GM12801 (cell line): ENCODE measurements around the gene ABHD12B.

Experiments
- CTCF ChIP-seq: IDR thresholded peaks from one replicate; pipeline ENCODE4 v1.5.1; 2011; ENCODE audit warnings: control low read depth; ENCODE audit not compliant: insufficient read length; ENCODE audit errors: extremely low read depth

Gene ABHD12B

GRCh38 chr14:50871914-50872732 lies at the start of gene ABHD12B:
Gene ABHD12B (plus strand): TSS chr14:50872053. CDS start chr14:50872175, 122 bp downstream.
- TF ChIP-seq CTCF = no peak

- TF ChIP-seq CTCF = no peak
Observed at GRCh38 chr14:50822501-50823042, 49.3 kb upstream of the ABHD12B start.

GRCh38 chr14:50823051-50823761 lies 48.6 kb upstream of the ABHD12B start:
- no peak for TF ChIP-seq CTCF

- no peak for TF ChIP-seq CTCF
Observed at GRCh38 chr14:50823762-50824636, 47.9 kb upstream of the ABHD12B start.

- TF ChIP-seq CTCF = no peak
Observed at GRCh38 chr14:50825307-50825706, 46.5 kb upstream of the ABHD12B start.

- TF ChIP-seq CTCF = no peak
Observed at GRCh38 chr14:50826681-50827080, 45.2 kb upstream of the ABHD12B start.
